Type B pancreatic cell (in vitro differentiated cells): Measurements from ENCODE around the gene DNAJB5. TPM values are rescaled to one million over a fixed set of nuclear protein-coding genes. Genes with fewer than 3 reads are reported as not detected.

Experiments
- DNase-seq: peaks from one replicate; pipeline ENCODE4 v3.0.0; 2021; ENCODE audit warnings: mixed read lengths; ENCODE audit not compliant: unreplicated experiment; ENCODE audit errors: extremely low spot score
- H3K27ac Mint-ChIP-seq: 2 replicates; pipeline ENCODE4 v1.8.0; 2021; ENCODE audit warnings: mild to moderate bottlenecking, mixed read lengths
- H3K27me3 Mint-ChIP-seq: 2 replicates; pipeline ENCODE4 v1.8.0; 2021; ENCODE audit warnings: mixed read lengths
- H3K36me3 Mint-ChIP-seq: 2 replicates; pipeline ENCODE4 v1.8.0; 2021; ENCODE audit warnings: mixed read lengths
- H3K4me1 Mint-ChIP-seq: one replicate; pipeline ENCODE4 v1.8.0; 2021; ENCODE audit warnings: mixed read lengths; ENCODE audit not compliant: unreplicated experiment
- H3K4me3 Mint-ChIP-seq: 2 replicates; pipeline ENCODE4 v1.8.0; 2021; ENCODE audit warnings: mild to moderate bottlenecking, mixed read lengths
- H3K9me3 Mint-ChIP-seq: 2 replicates; pipeline ENCODE4 v1.8.0; 2021; ENCODE audit warnings: mixed read lengths
- CTCF ChIP-seq: fragments of 200-600 bp; sonication (generic); conservative IDR thresholded peaks from 2 replicates; pipeline ENCODE4 v1.5.0; 2021; ENCODE audit warnings: antibody characterized with exemption, mild to moderate bottlenecking
- total RNA-seq: library from RNA; stranded (reverse); gene quantifications from 2 replicates; pipeline ENCODE4 v1.2.1, GENCODE V29; 2021; ENCODE audit warnings: low replicate concordance

The DNAJB5 gene
- total RNA-seq, 1 donor from 2014 or later, result 12.2 TPM

GRCh38 chr9:34985311-34985899 lies 4.1 kb upstream of the DNAJB5 start:
- Mint-ChIP-seq H3K27me3 (peaks cover 27% of the 10 kb centered on the region), H3K9me3 (no peaks in the 10 kb centered on the region), H3K36me3 (no peaks in the 10 kb centered on the region), H3K27ac (peak overlapping the region; percentile 49), H3K4me3 (peak overlapping the region; percentile 62), H3K4me1 (peaks cover 24% of the 10 kb centered on the region)
- TF ChIP-seq CTCF, result peak; percentile 89
- DNase-seq, result no peak

DNA sequence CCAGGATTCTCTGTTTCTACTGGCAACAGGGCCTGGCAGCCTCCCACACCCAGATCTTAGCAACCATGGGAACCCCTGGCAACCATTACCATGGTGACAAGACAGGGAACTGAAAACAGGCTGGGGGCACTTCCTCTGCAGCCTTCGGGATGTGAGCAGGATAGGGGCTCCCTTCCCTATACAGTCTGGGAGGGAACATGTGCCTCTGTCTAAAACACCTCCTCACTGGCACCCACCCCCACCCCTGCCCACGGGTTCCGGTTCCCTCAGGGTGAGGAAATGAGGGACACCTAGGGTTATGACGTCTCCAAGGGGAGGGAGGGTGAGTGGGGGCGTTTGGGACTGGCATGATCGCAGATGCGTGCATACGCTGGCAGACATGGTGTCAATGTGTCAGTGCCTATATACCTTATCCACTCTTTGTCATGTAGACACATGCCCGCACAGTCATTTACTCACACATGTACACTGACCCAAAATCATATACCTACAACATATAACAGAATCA lies 3.0 kb upstream of the DNAJB5 start:
- H3K4me1 Mint-ChIP-seq, result peaks cover 31% of the 10 kb centered on the region
- no peaks in the 10 kb centered on the region for H3K36me3 Mint-ChIP-seq
- H3K27ac Mint-ChIP-seq, result no peak overlapping the region
- peak overlapping the region; percentile 50 for H3K4me3 Mint-ChIP-seq
- TF ChIP-seq CTCF, result no peak
- DNase-seq, result no peak
- H3K27me3 Mint-ChIP-seq, result peaks cover 27% of the 10 kb centered on the region
- H3K9me3 Mint-ChIP-seq, result no peaks in the 10 kb centered on the region

GRCh38 chr9:34987160-34987901 lies 2.2 kb upstream of the DNAJB5 start:
- DNase-seq, result no peak
- Mint-ChIP-seq H3K27ac (no peak overlapping the region), H3K36me3 (no peaks in the 10 kb centered on the region), H3K9me3 (no peaks in the 10 kb centered on the region), H3K27me3 (peaks cover 27% of the 10 kb centered on the region), H3K4me3 (peak overlapping the region; percentile 50), H3K4me1 (peaks cover 31% of the 10 kb centered on the region)
- no peak for TF ChIP-seq CTCF

DNA sequence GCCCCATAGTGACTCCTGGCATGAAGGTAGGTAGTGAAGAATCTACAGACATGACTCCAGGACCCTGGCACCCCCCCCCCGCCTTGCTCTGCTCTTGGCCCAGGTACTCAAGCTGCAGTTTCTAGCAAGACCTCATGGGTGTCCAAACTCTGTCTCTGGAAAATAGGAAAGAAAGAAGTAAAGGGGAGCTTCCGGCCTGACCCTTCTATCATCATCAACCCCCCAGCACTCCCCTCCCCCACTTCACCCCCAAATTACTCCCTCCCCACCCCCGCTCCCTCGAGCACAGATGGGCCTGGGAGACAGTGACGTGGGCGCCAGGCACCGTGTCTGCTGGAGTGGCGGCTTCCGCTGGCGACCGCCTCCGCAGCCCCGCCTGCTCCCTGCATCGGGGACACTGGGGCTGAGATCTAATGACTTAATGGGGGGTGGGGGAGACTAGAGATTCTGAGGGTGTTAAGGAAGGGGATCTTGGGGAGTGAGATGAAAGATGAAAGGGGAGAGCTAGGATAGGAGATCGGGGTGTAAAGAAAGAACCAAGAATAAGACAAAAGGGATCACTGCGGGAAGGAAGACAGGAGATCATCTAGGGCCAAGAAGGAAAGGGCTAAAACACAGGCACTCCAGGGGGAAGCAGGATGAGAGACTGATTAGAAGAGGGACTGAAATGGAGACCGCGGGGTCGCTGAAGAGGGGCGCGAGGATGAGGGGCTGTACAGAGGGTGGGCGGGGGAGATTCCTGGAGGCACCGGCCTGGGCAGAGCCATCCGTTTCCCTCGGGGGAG lies 1.1 kb upstream of the DNAJB5 start:
- peak overlapping the region; percentile 98 for H3K4me3 Mint-ChIP-seq
- no peaks in the 10 kb centered on the region for H3K36me3 Mint-ChIP-seq
- peaks cover 31% of the 10 kb centered on the region for H3K4me1 Mint-ChIP-seq
- no peak for TF ChIP-seq CTCF
- H3K9me3 Mint-ChIP-seq, result no peaks in the 10 kb centered on the region
- DNase-seq, result no peak
- peaks cover 22% of the 10 kb centered on the region for H3K27me3 Mint-ChIP-seq
- peak overlapping the region; percentile 89 for H3K27ac Mint-ChIP-seq

GRCh38 chr9:34989946-34990635 lies 546 bp downstream of the DNAJB5 start:
- H3K4me1 Mint-ChIP-seq, result peaks cover 36% of the 10 kb centered on the region
- TF ChIP-seq CTCF, result no peak

More at GRCh38 chr9:34989946-34990635, 546 bp downstream of the DNAJB5 start:
- no peak for DNase-seq
- H3K27ac Mint-ChIP-seq, result peak overlapping the region; percentile 81
- H3K27me3 Mint-ChIP-seq, result peaks cover 15% of the 10 kb centered on the region
- peaks cover 4% of the 10 kb centered on the region for H3K36me3 Mint-ChIP-seq
- H3K4me3 Mint-ChIP-seq, result peak overlapping the region; percentile 92
- no peaks in the 10 kb centered on the region for H3K9me3 Mint-ChIP-seq
